Dedifferentiated amniotic fluid mesenchymal stem cell (primary cell): ENCODE measurements around the gene NFE2L1.
A peak's percentile ranks its signal among the peaks of the same experiment; 100 is the strongest.

Experiments used
- DNase-seq: peaks from one replicate; pipeline ENCODE4 v3.0.0-alpha.2; 2016; ENCODE audit errors: extremely low spot score

The NFE2L1 gene

GRCh38 chr17:48107137-48108055 is 59.2 kb downstream of the NFE2L1 start, which contains the start of gene SNX11:
Gene SNX11, plus strand, starts transcription at chr17:48107766. Its CDS starts 4,278 bp downstream, at chr17:48112044.
- peak; percentile 81 for DNase-seq

- no peak for DNase-seq
Observed at GRCh38 chr17:48110761-48111160, 62.6 kb downstream of the NFE2L1 start.
